ENCODE data around the gene BTN3A1.
"Not testable (repeated sequence)": the region's sequence is repeated elsewhere in the genome, so short reads cannot be mapped to it uniquely, and the experiment has no call there.

BTN3A1 gene

GRCh38 chr6:26401987-26402658, at the start of gene BTN3A1:
Gene BTN3A1 (plus strand): TSS chr6:26402275. CDS start chr6:26405564, 3,289 bp downstream.
- DNase-seq (ENCODE audit: low spot score): peak; percentile 65

GRCh38 chr6:26352315-26352714, 49.8 kb upstream of the BTN3A1 start:
- DNase-seq (ENCODE audit: low spot score): no peak

GRCh38 chr6:26354162-26354561, 47.9 kb upstream of the BTN3A1 start:
- no peak for DNase-seq (ENCODE audit: low spot score)

- no peak for DNase-seq (ENCODE audit: low spot score)
Measured at GRCh38 chr6:26355366-26355765, 46.7 kb upstream of the BTN3A1 start.

- DNase-seq (ENCODE audit: low spot score): not testable (repeated sequence)
Measured at GRCh38 chr6:26357543-26357942, 44.5 kb upstream of the BTN3A1 start.

- no peak for DNase-seq (ENCODE audit: low spot score)
Measured at GRCh38 chr6:26358511-26358981, 43.5 kb upstream of the BTN3A1 start.

- DNase-seq (ENCODE audit: low spot score): no peak
Measured at GRCh38 chr6:26359765-26360164, 42.3 kb upstream of the BTN3A1 start.

GRCh38 chr6:26360451-26361416, 41.3 kb upstream of the BTN3A1 start:
- DNase-seq (ENCODE audit: low spot score): no peak

GRCh38 chr6:26361544-26361943, 40.5 kb upstream of the BTN3A1 start:
- no peak for DNase-seq (ENCODE audit: low spot score)

- no peak for DNase-seq (ENCODE audit: low spot score)
Measured at GRCh38 chr6:26362093-26362835, 39.8 kb upstream of the BTN3A1 start.

GRCh38 chr6:26362836-26363220, 39.2 kb upstream of the BTN3A1 start:
- no peak for DNase-seq (ENCODE audit: low spot score)

- peak; percentile 6 for DNase-seq (ENCODE audit: low spot score)
Measured at GRCh38 chr6:26363882-26364701, 38.0 kb upstream of the BTN3A1 start.

GRCh38 chr6:26365633-26365995, 36.5 kb upstream of the BTN3A1 start:
- DNase-seq (ENCODE audit: low spot score): no peak

- no peak for DNase-seq (ENCODE audit: low spot score)
Measured at GRCh38 chr6:26366504-26366903, 35.6 kb upstream of the BTN3A1 start.

- no peak for DNase-seq (ENCODE audit: low spot score)
Measured at GRCh38 chr6:26367114-26367513, 35.0 kb upstream of the BTN3A1 start.

- not testable (repeated sequence) for DNase-seq (ENCODE audit: low spot score)
Measured at GRCh38 chr6:26371813-26372212, 30.3 kb upstream of the BTN3A1 start.

- DNase-seq (ENCODE audit: low spot score): no peak
Measured at GRCh38 chr6:26372308-26373144, 29.5 kb upstream of the BTN3A1 start.

GRCh38 chr6:26375270-26375669, 26.8 kb upstream of the BTN3A1 start:
- no peak for DNase-seq (ENCODE audit: low spot score)

- no peak for DNase-seq (ENCODE audit: low spot score)
Measured at GRCh38 chr6:26377719-26378118, 24.4 kb upstream of the BTN3A1 start.

- not testable (repeated sequence) for DNase-seq (ENCODE audit: low spot score)
Measured at GRCh38 chr6:26378143-26378542, 23.9 kb upstream of the BTN3A1 start.

GRCh38 chr6:26379292-26379691, 22.8 kb upstream of the BTN3A1 start:
- DNase-seq (ENCODE audit: low spot score): no peak

Data from hepatic stellate cell (primary cell).